MCF 10A (cell line): ENCODE results near the gene ZNRF4. TPM values are rescaled to one million over a fixed set of nuclear protein-coding genes. Genes with fewer than 3 reads are reported as not detected.

Experiments used
- BruUV-seq: library from RNA; stranded (reverse); fragments of 400-500 nt; replicated peaks from 2 replicates; lab custom pipeline; 2021; lab: Mats Ljungman, UMichigan
- CTCF ChIA-PET: fragments of 300-600 bp; sonication (Branson Sonifier 250); formaldehyde crosslinking; extraction: SDS; loops from one replicate; lab custom pipeline; 2021; ENCODE audit warnings: antibody characterized with exemption, inconsistent platforms; lab: Yijun Ruan, JAX
- POLR2A ChIA-PET: fragments of 300-600, 350-650 bp; sonication (Branson Sonifier 250); formaldehyde crosslinking; extraction: SDS; loops from one replicate; lab custom pipeline; 2020; ENCODE audit warnings: antibody characterized with exemption, inconsistent platforms; lab: Yijun Ruan, JAX
- DNase-seq: peaks from one replicate; pipeline ENCODE4 v3.0.0-alpha.2; 2018; ENCODE audit not compliant: unreplicated experiment
- H3K27ac Mint-ChIP-seq: one replicate; pipeline ENCODE4 v1.8.0; 2022; ENCODE audit warnings: mild to moderate bottlenecking, low read depth, mixed read lengths; ENCODE audit not compliant: unreplicated experiment
- H3K27me3 Mint-ChIP-seq: one replicate; pipeline ENCODE4 v1.8.0; 2022; ENCODE audit warnings: mixed read lengths; ENCODE audit not compliant: insufficient read depth, unreplicated experiment
- H3K36me3 Mint-ChIP-seq: one replicate; pipeline ENCODE4 v1.8.0; 2022; ENCODE audit warnings: mild to moderate bottlenecking, moderate library complexity, mixed read lengths; ENCODE audit not compliant: insufficient read depth, unreplicated experiment
- H3K4me1 Mint-ChIP-seq: one replicate; pipeline ENCODE4 v1.8.0; 2022; ENCODE audit warnings: mixed read lengths; ENCODE audit not compliant: insufficient read depth, unreplicated experiment
- H3K4me3 Mint-ChIP-seq: one replicate; pipeline ENCODE4 v1.8.0; 2022; ENCODE audit warnings: mild to moderate bottlenecking, moderate library complexity, mixed read lengths; ENCODE audit not compliant: unreplicated experiment
- H3K9me3 Mint-ChIP-seq: one replicate; pipeline ENCODE4 v1.8.0; 2022; ENCODE audit warnings: mixed read lengths; ENCODE audit not compliant: unreplicated experiment
- CTCF ChIP-seq: fragments of 200-600 bp; IDR thresholded peaks from one replicate; pipeline ENCODE4 v1.8.0; 2022; ENCODE audit warnings: antibody characterized with exemption, mild to moderate bottlenecking; ENCODE audit not compliant: unreplicated experiment
- intact Hi-C: fragments of 100-400 bp; cut with micrococcal nuclease; formaldehyde crosslinking; loops from 2 replicates; pipeline ENCODE4 v1.14.1; 2022
- total RNA-seq: library from RNA; stranded (reverse); gene quantifications from 2 replicates; pipeline ENCODE4 v1.2.3, GENCODE V29; 2022

ZNRF4 gene
- total RNA-seq, 1 experiment from 2014 or later, result not detected

- POLR2A ChIA-PET, result no interaction called here
These were observed 40.6 kb downstream of the ZNRF4 start for GRCh38 chr19:5495792-5496191.

GRCh38 chr19:5497297-5497696, 42.1 kb downstream of the ZNRF4 start:
- no peak for DNase-seq
- ChIA-PET POLR2A (no interaction called here), CTCF (interaction anchor here (0.7 kb wide), 2 partner anchors 10 to 350 kb away, joined by 3 to 6 read pairs; no protein-coding TSS in a partner anchor)
- Mint-ChIP-seq H3K27me3 (peaks cover 43% of the 10 kb centered on the region), H3K36me3 (no peaks in the 10 kb centered on the region), H3K4me3 (no peak overlapping the region), H3K27ac (no peak overlapping the region), H3K4me1 (no peaks in the 10 kb centered on the region), H3K9me3 (peaks cover 9% of the 10 kb centered on the region)
- no peak for TF ChIP-seq CTCF
- intact Hi-C loops, result no loop called here
- no TSS peak for BruUV-seq

More at GRCh38 chr19:5495792-5496191, 40.6 kb downstream of the ZNRF4 start:
- CTCF ChIA-PET, result interaction anchor here (0.6 kb wide), 1 partner anchor 251 kb away, joined by 3 read pairs; no protein-coding TSS in a partner anchor
- no peak for DNase-seq
- no peak overlapping the region for H3K27ac Mint-ChIP-seq
- no peak for TF ChIP-seq CTCF
- no peaks in the 10 kb centered on the region for H3K36me3 Mint-ChIP-seq
- no TSS peak for BruUV-seq
- H3K27me3 Mint-ChIP-seq, result peaks cover 51% of the 10 kb centered on the region
- no peak overlapping the region for H3K4me3 Mint-ChIP-seq
- H3K9me3 Mint-ChIP-seq, result no peaks in the 10 kb centered on the region
- intact Hi-C loops, result no loop called here
- H3K4me1 Mint-ChIP-seq, result no peaks in the 10 kb centered on the region

GRCh38 chr19:5498830-5499550, 43.8 kb downstream of the ZNRF4 start:
- no peak for DNase-seq
- no peaks in the 10 kb centered on the region for H3K4me1 Mint-ChIP-seq
- TF ChIP-seq CTCF, result no peak
- ChIA-PET POLR2A (interaction anchor here (0.9 kb wide), 1 partner anchor 12 kb away, joined by 3 read pairs; no protein-coding TSS in a partner anchor), CTCF (interaction anchor here (0.6 kb wide), 1 partner anchor 80 kb away, joined by 3 read pairs; no protein-coding TSS in a partner anchor)
- H3K27me3 Mint-ChIP-seq, result peaks cover 33% of the 10 kb centered on the region
- intact Hi-C loops, result no loop called here
- H3K27ac Mint-ChIP-seq, result no peak overlapping the region
- H3K4me3 Mint-ChIP-seq, result no peak overlapping the region
- no peaks in the 10 kb centered on the region for H3K36me3 Mint-ChIP-seq
- H3K9me3 Mint-ChIP-seq, result peaks cover 21% of the 10 kb centered on the region
- BruUV-seq, result no TSS peak

GRCh38 chr19:5501907-5502306, 46.7 kb downstream of the ZNRF4 start:
- Mint-ChIP-seq H3K4me3 (no peak overlapping the region), H3K27ac (no peak overlapping the region), H3K4me1 (no peaks in the 10 kb centered on the region), H3K36me3 (no peaks in the 10 kb centered on the region), H3K9me3 (peaks cover 26% of the 10 kb centered on the region), H3K27me3 (peaks cover 12% of the 10 kb centered on the region)
- BruUV-seq, result no TSS peak
- TF ChIP-seq CTCF, result no peak
- CTCF ChIA-PET, result no interaction called here
- intact Hi-C loops, result no loop called here
- DNase-seq, result no peak
- POLR2A ChIA-PET, result interaction anchor here (0.5 kb wide), 1 partner anchor 607 kb away, joined by 4 read pairs; no protein-coding TSS in a partner anchor
